Stimulated activated CD8-positive, alpha-beta memory T cell treated with anti-CD3 and anti-CD28 coated beads, Interleukin-7, amount 100 ng/mL, for 48 hours (primary cell): ENCODE measurements around the gene APOBEC3B.
"Not testable (repeated sequence)": the region's sequence is repeated elsewhere in the genome, so short reads cannot be mapped to it uniquely, and the experiment has no call there.

Experiments
- DNase-seq, 2 donors: peaks; one replicate each; pipeline ENCODE4 v3.0.0-alpha.2; 2020; ENCODE audit warnings: low read depth in 1 of 2; ENCODE audit errors: extremely low read depth in 1 of 2

Gene APOBEC3B

DNA sequence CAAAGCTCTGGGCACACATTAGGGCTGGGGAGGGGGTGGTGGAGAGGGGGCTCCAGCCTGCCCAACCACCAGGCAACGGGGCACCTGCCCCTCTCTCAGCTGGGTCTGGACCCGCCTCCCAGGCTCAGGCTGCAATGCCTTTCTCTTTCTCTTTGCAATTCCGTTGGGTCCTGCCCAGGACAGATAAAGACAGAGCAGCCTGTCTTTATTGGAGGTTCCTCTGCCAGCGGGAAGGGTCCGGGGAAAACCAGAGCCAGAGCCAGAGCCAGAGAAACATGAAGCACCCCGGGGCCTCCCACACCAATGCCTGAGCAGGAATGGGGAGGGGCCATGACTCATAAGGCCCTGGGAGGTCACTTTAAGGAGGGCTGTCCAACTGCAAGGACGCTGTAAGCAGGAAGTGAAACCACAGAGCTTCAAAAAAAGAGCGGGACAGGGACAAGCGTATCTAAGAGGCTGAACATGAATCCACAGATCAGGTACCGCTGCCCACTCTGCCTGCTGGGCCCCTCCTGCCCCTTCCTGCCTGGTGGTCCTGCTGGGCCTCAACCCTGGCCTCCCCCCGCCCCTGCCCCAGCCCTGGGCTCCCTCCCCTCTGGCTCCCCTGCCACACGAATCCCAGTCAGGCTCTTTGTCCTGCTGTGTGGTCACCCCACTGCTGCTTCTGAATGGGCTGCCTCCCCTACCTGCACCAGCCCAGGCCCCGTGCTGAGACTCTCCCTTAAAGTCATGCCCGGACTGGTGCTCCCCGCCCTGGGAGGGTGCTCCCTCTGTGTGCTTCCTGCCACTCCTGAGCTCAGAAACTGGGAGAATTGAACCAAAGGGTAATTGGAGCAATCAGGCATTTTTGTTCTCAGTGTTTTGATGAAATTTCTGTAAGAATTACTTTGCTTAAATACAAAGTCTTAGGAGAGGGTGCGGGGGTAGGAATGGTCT is at the start of gene APOBEC3B:
TSS of gene APOBEC3B (plus strand) at position 356 of the 936 bp plus-strand sequence. CDS start at position 463, 107 bp downstream.
- DNase-seq, result peak; percentile 42 to 70

DNA sequence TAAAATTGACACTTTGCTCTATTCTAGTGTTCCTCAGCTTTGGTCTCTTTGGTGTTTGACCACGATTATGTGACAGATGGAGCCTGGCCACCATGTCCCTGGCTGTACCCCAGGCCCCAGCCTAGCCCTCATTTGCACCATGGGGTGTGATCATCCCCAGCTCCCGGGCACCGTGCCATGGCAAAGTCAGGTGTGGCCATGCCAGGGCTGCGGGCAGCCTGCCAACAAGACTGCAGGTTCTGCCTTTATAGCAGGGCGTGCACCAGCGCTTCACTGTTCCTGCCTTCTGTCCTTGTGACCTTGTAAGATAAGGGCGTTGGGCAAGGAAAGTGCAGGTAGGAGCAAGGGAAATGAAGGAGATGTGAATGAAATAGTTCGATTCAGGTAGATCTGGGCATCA is 47.1 kb upstream of the APOBEC3B start:
- no peak for DNase-seq

DNA sequence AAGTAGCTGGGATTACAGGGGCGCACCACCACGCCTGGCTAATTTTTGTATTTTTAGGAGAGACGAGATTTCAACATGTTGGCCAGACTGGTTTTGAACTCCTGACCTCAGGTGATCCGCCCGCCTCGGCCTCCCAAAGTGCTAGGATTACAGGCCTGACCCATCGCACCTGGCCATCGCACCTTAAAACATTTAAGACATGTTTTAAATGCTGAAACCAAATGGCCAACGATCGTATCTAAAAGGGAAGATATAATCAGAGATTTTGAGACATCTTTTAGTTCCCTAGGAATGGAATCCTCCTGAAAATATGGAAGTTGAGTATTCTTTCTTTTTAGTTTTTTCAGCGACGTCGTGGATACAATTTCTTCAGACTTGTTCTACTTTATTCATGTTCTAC is 46.5 kb upstream of the APOBEC3B start:
- no peak for DNase-seq

DNA sequence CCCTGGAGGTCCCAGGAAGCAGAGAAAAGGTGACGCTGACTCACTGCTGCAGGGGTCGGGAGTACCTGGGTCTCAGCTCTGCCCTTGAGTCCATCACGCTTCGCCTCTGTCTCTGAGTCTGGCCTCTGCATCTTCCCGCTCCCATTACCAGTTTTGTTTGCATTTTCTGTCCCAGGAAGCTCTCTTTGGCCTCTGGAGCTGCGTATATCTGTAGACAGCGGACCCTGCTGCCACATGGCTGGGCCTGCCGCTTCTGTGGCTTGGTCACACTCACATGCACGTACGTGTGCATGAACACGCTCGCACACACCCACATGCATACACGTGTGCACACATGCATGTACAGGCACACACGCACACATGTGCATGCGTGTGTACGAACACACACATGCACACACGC is 45.6 kb upstream of the APOBEC3B start:
- DNase-seq, result no peak

GRCh38 chr22:38937036-38937435 is 45.1 kb upstream of the APOBEC3B start:
- DNase-seq, result no peak

DNA sequence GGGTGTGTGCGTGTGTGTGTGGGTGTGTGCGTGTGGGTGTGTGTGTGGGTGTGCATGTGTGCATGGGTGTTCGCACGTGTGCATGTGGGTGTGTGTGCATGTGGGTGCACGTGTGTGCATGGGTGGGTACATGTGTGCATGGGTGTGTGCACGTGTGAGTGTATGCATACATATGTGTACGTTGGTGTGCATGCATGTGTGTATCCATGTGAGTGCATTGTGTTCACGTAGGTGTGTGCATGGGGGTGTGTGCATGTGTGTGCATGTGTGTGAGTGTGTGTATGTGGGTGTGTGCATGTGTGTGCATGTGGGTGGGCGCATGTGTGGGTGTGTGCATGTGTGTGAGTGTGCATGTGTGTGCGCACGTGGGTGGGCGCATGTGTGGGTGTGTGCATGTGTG is 44.6 kb upstream of the APOBEC3B start:
- no peak for DNase-seq

DNA sequence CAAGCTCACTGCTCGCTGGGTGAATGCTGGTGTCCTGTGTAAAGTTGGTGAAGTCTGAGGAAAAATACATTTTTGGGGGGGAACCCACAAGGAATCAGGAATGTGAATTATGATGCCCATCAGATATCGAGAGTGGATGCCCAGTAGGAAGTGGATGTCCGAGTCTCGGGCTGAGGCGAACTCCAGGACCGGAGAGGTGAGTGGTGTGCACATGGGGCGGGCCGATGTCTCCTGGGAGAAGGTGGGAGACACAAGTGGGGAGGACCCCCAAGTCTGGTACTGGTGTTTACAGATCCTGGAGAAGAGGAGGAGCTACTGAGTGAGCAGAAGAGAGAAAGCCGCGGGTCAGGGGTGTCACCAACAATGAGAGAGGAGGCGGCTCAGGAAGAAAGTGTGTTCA is 43.9 kb upstream of the APOBEC3B start:
- DNase-seq, result no peak

- DNase-seq, result no peak
Observed at GRCh38 chr22:38938925-38939324, 43.2 kb upstream of the APOBEC3B start.

GRCh38 chr22:38940811-38941384 is 41.2 kb upstream of the APOBEC3B start:
- DNase-seq, result no peak

DNA sequence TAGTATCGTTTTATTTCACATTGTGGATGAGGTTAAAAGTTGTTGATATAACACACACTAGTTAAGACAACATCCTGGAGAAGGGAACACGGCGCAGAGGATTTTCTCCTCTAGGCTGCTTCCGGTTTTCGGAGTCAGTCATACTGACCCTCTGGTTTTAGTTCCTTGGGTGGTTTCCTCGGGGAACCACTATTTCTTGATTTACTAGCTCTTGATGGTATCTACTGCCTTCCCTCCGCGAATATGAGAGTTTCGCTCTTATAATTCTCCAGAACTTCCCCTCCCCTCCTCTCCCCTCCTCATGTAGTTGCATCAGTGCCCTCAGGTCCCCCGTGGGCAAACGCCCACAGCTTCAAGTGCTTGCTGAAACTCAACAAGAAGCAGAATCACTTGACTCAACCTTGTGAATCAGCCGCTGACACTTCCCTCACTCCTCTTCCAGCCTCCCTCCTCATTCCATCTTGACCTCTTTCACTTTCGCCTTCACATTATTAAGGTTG is 40.6 kb upstream of the APOBEC3B start:
- peak; percentile 59 to 84 for DNase-seq

DNA sequence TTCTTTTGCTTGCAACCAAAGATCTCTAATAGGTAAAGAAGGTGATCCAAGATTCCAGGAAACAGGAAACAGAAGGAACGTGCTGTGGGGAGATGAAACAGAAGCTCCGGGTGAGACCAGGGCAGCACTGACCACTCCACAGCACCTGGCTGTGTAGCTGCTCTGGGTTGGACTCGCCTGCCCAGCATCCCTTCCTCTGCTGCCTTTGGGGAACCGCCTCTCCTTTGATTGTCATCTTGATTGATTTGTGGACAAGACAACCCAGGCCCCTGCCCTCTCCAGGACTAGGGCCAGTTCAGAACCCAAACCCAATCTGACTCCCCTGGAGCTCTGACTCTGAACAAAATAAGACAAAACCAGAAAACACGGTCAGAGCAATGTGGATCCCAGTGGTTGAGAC is 39.4 kb upstream of the APOBEC3B start:
- DNase-seq, result no peak

GRCh38 chr22:38943201-38943600 is 38.9 kb upstream of the APOBEC3B start:
- DNase-seq, result no peak

GRCh38 chr22:38943882-38944281 is 38.3 kb upstream of the APOBEC3B start:
- no peak for DNase-seq

DNA sequence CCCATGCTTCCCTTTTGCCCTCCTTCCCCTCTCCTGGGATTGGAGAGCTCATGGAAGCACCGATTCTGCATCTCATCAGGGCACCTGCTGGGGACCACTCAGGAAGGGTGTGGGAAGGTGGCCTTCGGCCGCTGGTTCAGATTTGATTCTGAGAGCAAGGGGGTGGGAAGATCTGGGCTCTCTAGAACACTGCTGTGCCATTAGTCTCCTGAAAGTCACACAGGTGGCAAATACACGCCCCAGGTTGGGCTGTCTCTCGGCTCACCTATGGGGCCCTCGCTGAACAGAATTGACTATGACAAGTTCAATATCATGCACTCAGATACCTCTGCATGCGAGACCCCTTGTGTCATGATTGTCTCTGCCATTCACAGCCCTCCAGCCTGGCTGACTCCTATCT is 37.5 kb upstream of the APOBEC3B start:
- DNase-seq, result no peak

DNA sequence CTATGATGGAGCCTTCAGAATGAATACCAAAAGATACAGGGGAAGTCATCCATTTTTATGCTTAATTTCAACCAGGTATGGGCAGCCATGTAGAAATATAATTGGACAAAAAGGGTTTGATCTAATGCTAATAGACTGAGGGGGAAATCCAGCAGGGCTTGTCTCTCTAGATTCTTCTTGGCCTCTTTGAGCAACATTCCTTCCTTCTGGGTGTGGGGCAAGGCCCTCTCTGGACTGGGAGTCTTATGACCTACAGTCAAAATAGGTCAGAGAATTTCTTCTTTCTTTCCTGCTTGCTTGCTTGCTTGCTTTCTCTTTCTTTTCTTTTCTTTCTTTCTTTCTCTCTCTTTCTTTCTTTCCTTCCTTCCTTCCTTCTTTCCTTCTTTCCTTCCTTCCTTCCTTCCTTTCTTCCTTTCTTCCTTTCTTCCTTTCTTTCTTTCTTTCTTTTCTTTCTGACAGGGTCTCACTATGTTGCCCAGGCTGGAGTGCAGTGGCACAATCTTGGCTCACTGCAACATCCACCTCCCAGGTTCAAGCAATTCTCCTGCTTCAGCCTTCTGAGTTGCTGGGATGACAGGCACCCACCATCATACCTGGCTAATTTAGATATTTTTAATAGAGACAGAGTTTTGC is 36.3 kb upstream of the APOBEC3B start:
- DNase-seq, result not testable (repeated sequence)

DNA sequence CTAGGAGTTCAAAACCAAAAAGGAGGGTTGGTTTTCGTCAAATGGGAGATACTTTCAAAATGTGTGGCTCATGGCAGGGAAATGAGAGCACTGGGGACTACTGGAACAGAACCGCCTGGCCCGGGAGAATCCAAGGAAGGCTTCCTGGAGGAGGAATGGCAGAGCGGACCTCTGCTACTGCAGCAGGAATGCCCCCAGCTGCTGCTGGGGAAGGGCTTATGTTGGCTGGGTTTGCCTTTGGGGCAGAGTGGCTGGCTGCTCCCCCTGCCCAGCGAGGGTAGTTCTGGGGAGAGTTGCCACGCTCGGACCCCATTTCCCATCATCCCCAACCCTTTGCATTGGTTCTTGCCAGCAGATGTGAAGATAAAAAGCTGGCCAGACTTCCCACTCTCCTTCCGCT is 35.4 kb upstream of the APOBEC3B start:
- no peak for DNase-seq

GRCh38 chr22:38947321-38948140 is 34.6 kb upstream of the APOBEC3B start:
- peak in 1 of 2 donors; percentile 46 for DNase-seq

DNA sequence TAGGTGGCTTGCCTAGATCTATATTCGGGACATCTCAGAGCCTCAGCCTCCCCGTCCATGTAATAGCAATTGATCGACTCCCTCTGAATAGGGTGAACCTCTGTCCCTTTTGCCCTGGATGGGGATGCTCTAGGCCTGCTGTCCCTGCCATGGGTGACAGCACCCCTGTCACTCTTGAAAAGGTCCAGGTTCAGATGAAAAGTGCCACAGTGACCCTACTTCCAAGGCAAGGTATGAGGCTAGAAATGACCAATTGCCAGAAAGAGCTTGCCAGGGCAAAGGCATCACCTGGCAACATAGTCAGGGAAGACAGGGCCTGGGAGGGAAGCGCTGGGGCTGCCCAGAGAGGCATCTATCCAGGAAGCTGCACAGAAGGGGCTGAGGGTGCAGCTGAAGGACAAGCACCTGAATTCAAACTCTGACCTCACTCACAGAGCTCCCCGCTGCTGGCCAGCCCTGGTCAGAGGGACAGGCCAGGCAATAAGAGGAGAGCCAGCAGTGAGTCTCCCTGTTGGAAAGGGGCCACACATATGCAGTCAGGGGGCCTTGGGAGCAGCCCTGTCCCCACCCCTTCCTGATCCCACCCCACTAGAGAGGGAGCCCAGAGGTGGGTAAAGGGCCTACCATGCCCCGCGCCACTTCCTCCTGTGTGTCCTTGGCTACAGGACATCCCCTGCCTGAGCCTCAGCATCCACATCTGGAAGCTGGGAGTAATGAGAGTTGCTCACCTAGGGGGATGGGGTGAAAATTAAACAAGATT is 33.8 kb upstream of the APOBEC3B start:
- DNase-seq, result no peak

- no peak for DNase-seq
Observed at GRCh38 chr22:38949889-38950405, 32.2 kb upstream of the APOBEC3B start.
